Putamen (tissue), 1 donor: ENCODE measurements around the gene FBXL17.
"Not testable (repeated sequence)": the region's sequence is repeated elsewhere in the genome, so short reads cannot be mapped to it uniquely, and the experiment has no call there.

Experiments
- DNase-seq: peaks from one replicate; pipeline ENCODE4 v3.0.0-alpha.2; 2016; ENCODE audit warnings: low spot score

FBXL17 gene

DNA sequence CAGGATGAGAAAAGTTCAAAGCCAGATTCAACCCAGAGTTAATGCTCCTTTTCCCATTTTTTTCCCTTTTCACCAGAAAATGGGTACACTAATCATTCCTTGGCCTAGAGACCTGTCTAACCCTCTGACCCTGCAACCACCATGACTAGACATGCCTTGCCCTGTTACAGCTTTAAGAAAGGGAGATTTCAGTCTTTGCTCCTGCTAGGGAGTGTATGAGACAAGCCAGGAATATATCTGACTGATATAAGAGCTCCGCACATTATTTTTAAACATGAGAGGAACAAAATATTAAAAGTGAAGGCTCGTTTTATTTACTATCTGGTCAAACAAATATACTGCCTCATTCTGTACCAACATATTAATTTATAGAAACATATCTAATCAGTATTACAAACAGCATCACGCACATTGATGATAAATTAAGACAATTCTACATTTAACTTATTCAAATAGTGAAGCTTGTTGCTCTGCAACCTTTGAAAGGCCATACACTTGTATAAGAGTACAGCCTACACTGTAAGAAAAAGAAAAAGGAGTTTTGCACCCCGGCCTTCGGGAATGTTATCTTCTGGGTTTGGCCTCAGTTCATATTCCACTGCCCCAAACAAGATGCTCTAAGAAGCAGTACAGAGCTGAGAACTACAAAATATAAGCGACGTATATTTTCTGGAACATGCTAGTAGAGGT is 132.7 kb downstream of the FBXL17 start:
- no peak for DNase-seq

DNA sequence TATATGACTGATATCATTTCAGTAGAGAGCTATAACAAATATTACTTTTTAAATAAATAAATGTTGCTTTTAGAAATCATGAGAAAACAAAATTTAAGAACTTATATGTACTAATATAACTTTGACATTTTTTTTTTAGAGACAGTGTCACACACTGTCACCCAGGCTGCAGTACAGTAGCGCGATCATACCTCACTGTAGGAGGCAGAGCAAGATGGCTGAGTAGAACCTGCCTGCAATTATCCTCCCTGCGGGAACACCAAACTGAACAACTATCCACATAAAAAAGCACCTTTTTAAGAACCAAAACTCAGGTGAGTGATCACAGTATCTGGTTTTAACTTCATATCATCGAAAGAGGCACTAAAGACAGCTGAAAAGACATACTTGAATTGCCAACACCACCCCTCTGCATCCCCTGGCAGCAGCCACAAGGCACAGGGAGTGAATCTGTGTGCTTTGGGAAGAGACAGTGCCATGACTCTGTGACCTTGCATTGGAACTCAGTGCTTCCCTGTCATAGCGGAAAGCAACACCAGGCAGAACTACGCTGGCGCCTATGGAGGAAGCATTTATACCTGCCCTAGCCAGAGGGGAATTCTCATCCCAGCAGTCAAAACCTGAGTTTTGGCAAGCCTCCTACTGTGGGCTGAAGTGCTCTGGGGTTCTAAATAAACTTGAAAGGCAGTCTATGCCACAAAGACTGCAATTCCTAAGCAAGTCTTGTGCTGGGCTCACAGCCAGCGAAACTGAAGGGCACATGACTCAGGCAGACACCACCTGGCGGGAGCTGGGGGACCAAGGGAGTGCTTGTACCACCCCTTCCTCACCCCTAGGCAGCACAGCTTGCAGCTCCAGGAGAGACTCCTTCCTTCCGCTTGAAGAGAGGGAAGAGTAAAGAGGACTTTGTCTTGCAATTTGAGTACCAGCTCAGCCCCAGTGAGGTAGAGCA is 142.7 kb downstream of the FBXL17 start:
- DNase-seq = peak; percentile 8

DNA sequence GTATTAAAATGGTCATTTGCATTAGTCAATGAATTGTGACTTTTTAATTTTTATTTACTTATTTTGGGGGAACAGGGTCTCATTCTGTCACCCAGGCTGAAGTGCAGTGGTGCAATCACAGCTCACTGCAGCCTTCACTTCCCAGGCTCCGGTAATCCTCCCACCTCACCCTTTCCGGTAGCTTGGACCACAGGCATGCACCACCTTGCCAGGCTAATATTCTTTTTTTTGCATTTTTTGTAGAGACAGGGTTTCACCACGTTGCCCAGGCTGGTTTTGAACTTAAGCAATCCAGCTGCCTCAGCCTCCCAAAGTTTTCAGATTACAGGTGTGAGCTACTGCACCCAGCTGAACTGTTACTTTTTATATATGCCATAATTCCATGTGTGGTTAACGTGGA is 143.4 kb downstream of the FBXL17 start:
- no peak for DNase-seq

DNA sequence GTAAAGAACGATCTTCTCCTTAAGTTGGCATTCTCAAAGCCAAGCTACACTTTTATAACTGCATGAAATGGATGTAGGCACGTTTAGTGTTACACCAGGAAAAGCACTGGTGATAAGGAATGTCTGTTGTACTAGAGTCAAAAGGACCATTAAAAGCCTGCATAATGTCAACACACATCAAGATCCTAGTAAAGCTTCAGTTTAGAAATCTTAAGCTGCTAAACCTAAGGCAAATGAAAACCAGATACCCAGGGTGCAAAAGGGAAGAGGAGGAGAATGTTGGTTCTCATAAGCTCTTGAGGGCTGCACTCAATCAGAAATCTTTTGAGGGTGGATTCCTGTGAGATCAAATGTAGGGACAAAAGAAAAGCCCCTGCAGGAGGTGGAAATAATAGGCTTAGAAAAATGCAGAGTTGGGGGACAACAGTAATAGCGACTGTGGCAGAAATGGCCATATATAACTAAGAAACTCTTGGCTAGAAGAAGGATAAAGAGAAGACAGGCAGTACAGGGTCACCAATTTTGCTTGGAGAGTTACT is 148.2 kb downstream of the FBXL17 start:
- no peak for DNase-seq

DNA sequence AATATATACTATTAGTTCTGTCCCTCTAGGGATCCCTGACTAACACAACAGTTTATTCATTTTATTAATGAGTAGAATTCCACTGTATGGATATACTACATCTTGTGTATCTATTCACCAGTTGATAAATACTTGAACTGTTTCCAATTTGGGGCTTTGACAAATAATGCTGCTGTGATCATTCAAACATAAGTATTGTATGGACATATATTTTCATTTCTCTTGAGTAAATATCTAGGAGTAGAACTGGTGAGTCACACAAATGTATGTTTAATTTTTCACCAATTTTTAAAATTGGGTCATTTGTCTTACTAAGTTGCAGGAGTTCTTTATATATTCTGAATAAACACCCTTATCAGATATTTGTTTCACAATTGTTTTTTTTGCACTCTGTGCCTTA is 149.1 kb downstream of the FBXL17 start:
- DNase-seq = no peak

DNA sequence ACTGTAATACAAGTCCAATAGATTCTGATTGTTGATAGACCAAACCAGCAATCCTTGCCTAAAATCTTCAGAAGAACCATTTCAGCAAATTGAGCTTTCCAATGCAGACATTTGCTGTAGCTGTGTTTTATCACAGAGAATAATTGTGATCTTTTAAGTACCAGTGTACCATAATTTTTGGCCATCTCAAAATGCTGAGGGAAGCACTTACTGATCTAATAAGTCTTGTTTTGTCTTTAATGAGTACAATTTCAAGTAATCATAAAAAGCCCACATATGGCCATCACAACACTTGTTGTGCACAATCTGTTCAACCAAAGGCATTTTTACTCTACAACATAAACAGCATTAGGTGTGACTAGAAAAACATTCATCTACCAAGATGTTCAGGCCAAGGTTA is 159.9 kb downstream of the FBXL17 start:
- DNase-seq = no peak

DNA sequence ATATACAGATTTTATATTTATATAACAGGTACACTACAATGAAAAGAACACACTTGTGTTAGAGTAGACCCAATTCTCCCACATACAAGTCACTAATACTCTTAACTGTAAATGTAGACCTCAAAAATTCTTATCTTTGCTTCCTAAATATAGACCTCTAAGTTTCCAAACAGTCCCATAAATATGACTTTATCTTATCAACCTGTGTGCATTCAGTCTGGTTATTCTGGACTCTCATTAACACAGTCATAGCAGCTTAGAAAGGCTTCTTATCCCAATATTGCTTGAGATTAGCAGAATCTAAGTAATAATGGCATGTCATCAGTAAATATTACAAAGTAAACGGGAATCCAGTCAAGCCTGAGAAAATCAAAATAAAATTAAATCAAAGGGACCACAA is 161.1 kb downstream of the FBXL17 start:
- no peak for DNase-seq

DNA sequence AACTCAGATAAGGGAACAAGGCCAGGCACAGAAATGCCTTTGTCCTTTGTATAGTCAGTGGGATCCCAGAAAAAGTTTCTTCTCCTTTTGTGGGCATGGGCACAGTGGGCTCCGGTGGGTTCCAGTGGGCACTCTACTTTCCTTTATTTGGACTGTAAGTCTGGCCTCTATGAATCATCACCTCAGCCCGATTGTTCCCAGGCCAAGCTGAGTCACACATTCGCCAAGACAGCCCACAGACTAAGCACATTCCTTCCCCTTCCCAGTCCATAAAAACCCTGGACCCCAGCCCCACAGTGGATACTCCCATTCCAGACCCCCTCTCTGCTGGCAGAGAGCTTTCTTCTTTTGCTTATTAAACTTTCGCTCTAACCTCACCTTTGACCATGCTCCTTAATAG is 165.0 kb downstream of the FBXL17 start:
- no peak for DNase-seq

DNA sequence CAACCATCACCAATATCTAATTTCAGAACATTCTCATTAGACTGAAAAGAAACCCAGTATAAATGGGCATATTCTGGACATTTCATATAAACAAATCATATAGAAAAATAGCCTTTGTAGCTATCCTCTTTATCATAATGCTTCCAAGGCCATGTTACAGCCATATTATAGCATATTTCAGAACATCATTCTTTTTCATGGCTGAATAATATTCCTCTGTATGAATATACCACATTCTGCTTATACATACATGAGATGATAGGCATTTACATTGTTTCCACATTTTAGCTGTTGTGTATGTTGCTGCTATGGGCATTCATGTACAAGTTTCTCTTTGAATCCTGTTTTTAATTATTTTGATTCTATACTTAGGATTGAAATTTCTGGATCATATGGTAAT is 167.0 kb downstream of the FBXL17 start:
- no peak for DNase-seq

DNA sequence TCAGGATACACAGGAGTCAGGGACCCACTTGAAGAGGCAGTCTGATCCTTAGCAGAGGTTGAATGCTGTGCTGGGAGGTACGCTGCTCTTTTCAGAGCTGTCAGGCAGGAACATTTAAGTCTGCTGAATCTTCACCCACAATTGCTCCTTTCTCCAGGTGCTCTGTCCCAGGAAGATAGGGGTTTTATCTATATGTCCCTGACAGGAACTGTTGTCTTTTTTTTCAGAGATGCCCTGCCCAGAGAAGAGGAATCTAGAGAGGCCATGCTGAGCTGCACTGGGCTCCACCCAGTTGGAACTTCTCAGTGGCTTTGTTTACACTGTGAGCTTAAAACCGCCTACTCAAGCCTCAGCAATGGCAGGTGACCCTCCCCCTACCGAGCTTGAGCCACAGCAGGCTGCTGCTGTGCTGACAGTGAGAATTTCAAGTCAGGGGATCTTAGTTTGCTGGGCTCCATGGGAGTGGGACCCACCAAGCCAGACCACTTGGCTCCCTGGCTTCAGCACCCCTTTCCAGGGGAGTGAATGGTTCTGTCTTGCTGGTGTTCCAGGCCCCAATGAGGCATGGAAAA is 169.0 kb downstream of the FBXL17 start:
- no peak for DNase-seq

DNA sequence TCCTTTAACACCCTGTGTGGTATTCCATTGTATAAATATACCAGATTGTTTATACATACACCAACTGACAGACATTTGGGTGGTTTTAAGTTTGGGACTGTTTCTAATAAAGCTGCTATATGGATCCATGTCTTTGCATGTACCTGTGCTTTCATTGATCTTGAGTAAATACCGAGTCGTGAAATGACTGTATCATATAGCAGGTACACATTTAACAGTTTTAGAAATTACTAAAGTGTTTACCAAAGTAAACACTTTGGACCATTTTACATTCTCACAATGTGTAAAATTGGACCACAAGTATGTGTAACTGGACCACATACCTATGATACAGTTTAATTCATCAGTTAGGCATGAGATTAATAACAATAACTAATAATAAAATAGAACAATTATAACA is 175.2 kb downstream of the FBXL17 start:
- no peak for DNase-seq

DNA sequence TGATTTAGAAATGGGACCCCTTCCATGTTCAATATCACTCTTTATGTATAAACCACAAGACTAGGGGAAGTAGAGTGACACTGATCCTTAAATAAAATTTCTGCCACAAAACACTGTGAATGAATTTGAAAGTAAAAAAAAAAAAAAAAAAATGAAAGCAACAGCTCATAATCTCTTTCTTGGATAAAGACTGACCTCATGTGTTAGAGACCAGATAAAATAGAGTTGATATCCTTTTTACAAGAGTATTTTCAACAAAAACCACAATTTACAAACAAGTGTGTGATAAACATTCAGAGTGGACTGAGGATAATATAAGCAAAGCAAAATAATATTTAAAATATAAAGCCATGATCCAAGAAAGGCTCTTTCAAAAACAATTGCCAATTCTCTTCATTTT is 180.2 kb downstream of the FBXL17 start:
- no peak for DNase-seq

DNA sequence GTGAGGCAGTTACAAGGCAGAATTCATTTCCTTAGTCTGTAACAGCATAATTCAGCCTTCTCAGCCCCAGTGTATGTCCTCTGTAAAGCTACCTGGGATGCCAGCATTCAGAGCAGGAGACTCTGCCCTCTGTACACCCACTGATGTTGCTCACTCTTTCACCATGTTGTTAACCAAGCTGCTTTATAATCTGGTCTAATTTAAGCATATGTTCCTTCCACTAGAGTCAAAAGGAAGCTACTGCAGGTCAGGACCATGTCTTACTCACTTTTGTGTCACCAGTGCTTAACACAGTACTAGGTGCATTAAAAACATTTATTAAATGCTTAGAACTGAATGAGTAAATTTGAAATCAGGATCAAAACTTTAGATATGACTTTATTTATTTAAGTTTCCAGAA is 185.6 kb downstream of the FBXL17 start:
- DNase-seq = no peak

DNA sequence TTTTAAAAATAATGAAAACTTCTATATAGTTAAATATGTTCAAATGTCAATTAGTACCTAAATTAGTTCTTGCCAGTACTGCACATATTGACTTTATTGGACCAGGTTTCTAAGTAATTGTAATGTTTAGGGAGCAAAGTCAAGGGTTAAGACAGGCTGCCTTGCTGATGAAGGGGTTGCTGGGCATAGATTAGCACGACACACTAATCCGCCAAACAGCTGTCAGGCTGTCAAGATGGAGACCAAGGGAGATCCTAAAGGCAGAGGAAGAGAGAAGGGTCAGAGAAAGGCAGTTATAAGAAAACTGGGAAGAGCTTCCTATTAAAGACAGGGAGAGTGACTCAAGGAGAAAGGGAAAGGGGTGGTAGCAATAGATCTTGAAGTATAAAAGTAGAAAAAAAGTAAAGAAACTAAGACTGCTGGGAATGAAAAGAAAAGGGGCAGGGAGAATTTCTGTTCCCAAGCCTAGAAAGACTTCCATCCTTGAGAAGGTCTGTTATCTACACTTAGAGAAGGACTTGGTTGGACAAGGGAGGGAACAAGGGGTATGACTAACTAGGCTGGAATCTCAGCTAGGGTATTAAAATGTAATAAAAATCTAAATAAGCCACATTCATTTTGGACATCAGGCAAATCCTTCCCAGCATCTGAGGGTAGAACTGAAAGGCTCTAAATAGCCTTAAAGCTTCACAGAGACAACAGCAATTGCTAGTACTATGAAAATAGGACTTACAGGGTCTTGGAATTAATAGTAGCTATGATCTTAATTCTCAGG is 188.7 kb downstream of the FBXL17 start:
- DNase-seq = no peak

DNA sequence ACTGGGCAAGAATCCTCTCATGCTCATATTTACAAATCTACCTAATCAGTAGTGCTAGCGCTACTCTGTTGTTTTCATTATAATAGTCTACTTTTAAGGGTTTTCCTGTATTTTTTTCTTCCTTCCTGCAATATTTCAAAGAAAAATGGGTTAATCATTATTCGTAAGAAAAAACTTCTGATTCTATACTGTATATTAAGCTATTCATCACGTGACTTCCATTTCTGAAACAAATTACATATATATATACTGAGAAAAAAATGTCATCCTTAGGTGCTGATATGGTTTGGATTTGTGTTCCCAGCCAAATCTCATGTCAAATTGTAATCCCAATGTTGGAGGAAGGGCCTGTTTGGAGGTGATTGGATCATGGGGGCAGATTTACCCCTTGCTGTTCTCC is 197.0 kb downstream of the FBXL17 start:
- no peak for DNase-seq

DNA sequence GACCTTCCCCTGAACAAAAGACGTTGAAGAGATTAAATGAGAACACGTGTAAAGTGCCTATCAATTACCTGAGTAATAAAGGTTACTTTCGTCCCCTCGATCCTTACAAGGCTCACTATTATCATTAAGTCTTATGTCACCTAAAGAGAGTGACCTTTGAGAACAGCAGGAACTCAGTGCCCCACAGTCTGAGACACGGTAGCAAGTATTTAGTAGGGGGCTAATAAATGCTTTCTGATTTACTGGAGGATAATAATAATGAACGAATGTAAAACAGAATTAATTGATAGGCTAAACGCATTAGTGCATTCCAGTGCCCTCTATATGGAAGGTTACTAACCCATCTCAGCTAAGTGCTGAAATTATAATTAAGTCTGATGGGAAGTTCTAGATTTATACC is 199.9 kb downstream of the FBXL17 start:
- DNase-seq = no peak

DNA sequence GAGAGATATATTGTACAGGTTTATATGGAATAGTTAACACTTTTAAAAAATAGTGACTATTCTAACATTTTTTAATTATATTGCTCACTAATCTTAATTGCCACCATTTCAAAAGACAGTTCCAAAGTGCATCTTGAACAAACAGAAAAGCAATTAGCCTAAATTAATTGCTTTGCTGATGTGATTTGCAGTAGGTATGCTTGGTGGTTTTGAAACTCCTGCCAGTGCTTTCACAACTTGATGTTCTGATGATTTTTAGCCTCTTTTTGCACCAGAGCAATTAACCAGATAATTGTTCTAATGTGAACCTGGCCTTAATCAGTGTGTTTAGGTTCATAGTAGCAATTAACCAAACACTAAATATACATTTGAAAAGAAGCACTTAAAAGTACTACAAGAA is 207.6 kb downstream of the FBXL17 start:
- DNase-seq = no peak

DNA sequence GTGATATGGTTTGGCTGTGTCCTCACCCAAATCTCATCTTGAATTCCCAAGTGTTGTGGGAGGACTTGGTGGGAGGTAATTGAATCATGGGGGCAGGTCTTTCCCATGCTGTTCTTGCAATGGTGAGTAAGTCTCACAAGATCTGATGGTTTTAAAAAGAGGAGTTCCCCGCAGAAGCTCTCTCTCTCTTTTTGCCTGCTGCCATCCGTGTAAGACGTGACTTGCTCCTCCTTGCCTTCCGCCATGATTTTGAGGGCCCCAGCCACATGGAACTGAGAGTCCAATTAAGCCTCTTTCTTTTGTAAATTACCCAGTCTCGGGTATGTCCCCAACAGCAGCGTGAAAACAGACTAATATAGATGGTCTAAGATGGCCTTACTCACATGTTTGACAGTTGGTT is 210.1 kb downstream of the FBXL17 start:
- no peak for DNase-seq

DNA sequence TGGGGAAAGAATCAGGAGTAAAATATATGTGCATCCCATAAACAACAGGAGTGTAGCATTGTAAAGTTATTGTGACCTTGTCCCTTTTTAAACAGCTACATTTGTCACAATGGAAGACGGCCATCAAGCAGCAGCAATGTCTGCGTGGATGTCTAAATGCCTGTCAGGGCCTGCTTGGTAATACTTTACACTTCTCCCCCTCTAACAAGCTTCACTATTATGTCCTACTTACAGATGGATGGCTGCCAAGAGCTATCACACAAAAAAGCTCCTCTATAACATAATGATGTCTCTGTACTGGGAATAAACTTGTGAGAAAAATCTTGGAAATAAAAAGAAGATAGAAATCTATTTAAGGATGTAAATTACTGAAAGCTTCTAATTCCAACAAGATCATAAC is 213.0 kb downstream of the FBXL17 start:
- peak; percentile 38 for DNase-seq

DNA sequence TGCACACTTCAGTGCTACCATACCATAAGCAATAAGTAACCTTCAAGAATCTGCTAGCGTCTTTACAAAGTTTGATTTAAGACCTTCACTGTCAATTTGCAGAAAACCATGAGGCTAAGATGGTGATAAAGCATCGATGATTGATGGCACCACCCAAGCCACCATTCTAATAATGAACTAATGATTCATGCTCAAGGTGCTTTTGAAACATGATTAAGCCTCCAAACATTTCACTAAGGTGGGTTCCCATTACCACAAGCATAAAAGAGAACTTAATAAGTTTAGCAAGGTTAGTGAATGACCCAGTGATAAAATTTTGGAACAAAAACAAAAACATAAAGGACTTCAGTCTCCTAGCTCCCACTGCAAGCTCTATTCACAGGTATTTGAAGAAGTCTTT is 214.7 kb downstream of the FBXL17 start:
- DNase-seq = no peak

DNA sequence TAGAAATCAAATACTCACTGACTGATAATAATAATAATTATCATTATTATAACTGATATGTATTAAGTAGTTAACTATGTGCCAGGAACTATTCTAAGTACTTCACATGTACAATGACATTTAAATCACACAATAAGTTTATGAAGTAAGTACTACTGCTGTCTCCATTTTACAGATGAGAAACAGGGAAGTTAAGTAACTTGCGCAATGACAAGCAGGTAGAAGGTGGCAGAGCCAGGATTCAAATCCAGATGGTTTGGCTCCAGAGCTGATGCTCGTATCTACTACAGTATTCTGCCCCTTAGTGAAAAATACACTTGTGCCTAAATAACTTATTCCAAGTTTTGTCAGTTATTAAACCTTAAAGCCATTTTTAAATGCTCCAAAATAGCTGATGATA is 217.3 kb downstream of the FBXL17 start:
- DNase-seq = no peak

DNA sequence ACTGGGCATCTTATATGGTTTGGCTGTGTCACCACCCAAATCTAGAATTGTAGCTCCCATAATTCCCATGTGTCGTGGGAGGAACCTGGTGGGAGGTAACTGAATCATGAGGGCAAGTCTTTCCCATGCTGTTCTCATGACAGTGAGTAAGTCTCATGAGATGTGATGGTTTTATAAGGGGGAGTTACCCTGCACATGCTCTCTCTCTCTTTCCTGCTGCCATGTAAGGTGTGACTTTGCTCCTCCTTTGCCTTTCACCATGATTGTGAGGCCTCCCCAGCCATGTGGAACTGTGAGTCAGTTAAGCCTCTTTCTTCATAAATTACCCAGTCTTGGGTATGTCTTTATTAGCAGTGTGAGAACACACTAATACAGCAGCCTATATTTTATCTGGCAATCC is 229.0 kb downstream of the FBXL17 start:
- not testable (repeated sequence) for DNase-seq
